GM23338 (cell line): ENCODE measurements around the gene TSC22D2. TPM values are rescaled to one million over a fixed set of nuclear protein-coding genes. Genes with fewer than 3 reads are reported as not detected.

Source experiments
- ATAC-seq: fragments of 200-7000 bp; cut with Tn5 transposase; 3 replicates; pipeline ENCODE4 v1.9.1; 2020
- DNase-seq: peaks from one replicate; pipeline ENCODE4 v3.0.0-alpha.2; 2015; ENCODE audit warnings: low spot score
- H2AFZ ChIP-seq: fragments of 200-600 bp; sonication (generic); 2 replicates; pipeline ENCODE4 v1.8.0; 2016; ENCODE audit warnings: antibody characterized with exemption, mild to moderate bottlenecking, moderate library complexity
- H3F3A ChIP-seq: fragments of 200-600 bp; sonication (generic); replicated peaks from 2 replicates; pipeline ENCODE4 v1.8.0; 2017; ENCODE audit warnings: antibody characterized with exemption, mixed run types, low read depth
- H3K27ac ChIP-seq: fragments of 200-600 bp; sonication (generic); 2 replicates; pipeline ENCODE4 v1.6.1; 2016; ENCODE audit warnings: low read depth
- H3K27me3 ChIP-seq: fragments of 200-600 bp; sonication (generic); 2 replicates; pipeline ENCODE4 v1.8.0; 2016; ENCODE audit warnings: mild to moderate bottlenecking, mixed run types, moderate library complexity; ENCODE audit not compliant: insufficient read depth
- H3K36me3 ChIP-seq: fragments of 200-600 bp; sonication (generic); 2 replicates; pipeline ENCODE4 v1.8.0; 2016; ENCODE audit warnings: mild to moderate bottlenecking; ENCODE audit not compliant: insufficient read depth
- H3K4me1 ChIP-seq: fragments of 200-600 bp; sonication (generic); 2 replicates; pipeline ENCODE4 v1.8.0; 2016; ENCODE audit warnings: mild to moderate bottlenecking, moderate library complexity; ENCODE audit not compliant: insufficient read depth
- H3K4me2 ChIP-seq: fragments of 200-600 bp; sonication (generic); 2 replicates; pipeline ENCODE4 v1.7.1; 2017; ENCODE audit warnings: mixed run types
- H3K4me3 ChIP-seq: fragments of 200-600 bp; sonication (generic); 2 replicates; pipeline ENCODE4 v1.6.1; 2016; ENCODE audit warnings: mixed run types
- H3K79me2 ChIP-seq: fragments of 200-600 bp; sonication (generic); replicated peaks from 2 replicates; pipeline ENCODE4 v1.8.0; 2017; ENCODE audit warnings: mild to moderate bottlenecking; ENCODE audit not compliant: insufficient read depth
- H3K9me2 ChIP-seq: fragments of 200-600 bp; sonication (generic); 2 replicates; pipeline ENCODE4 v1.8.0; 2017; ENCODE audit not compliant: insufficient read depth
- H4K20me1 ChIP-seq: fragments of 200-600 bp; sonication (generic); replicated peaks from 2 replicates; pipeline ENCODE4 v1.8.0; 2017; ENCODE audit warnings: mild to moderate bottlenecking; ENCODE audit not compliant: insufficient read depth
- H3K27ac Mint-ChIP-seq: 2 replicates; pipeline ENCODE4 v1.8.0; 2020; ENCODE audit warnings: inconsistent platforms, mild to moderate bottlenecking, moderate library complexity, mixed read lengths
- H3K27me3 Mint-ChIP-seq: 3 replicates; pipeline ENCODE4 v1.8.0; 2022; ENCODE audit warnings: low read depth, mild to moderate bottlenecking, moderate library complexity, mixed read lengths, inconsistent platforms; ENCODE audit not compliant: insufficient read depth, poor library complexity
- H3K36me3 Mint-ChIP-seq: 3 replicates; pipeline ENCODE4 v1.8.0; 2021; ENCODE audit warnings: low read depth, mild to moderate bottlenecking, inconsistent platforms, moderate library complexity, mixed read lengths
- H3K4me1 Mint-ChIP-seq: 3 replicates; pipeline ENCODE4 v1.8.0; 2020; ENCODE audit warnings: mild to moderate bottlenecking, inconsistent platforms, mixed read lengths
- H3K4me3 Mint-ChIP-seq: 3 replicates; pipeline ENCODE4 v1.8.0; 2021; ENCODE audit warnings: moderate library complexity, mild to moderate bottlenecking, inconsistent platforms, mixed read lengths
- H3K9me3 Mint-ChIP-seq: 3 replicates; pipeline ENCODE4 v1.8.0; 2020; ENCODE audit warnings: moderate library complexity, mild to moderate bottlenecking, inconsistent platforms, mixed read lengths
- CREB1 ChIP-seq: fragments of 250-450 bp; sonication (Bioruptor Pico); IDR thresholded peaks from 2 replicates; pipeline ENCODE4 v1.5.0; 2020; ENCODE audit warnings: low read depth, mild to moderate bottlenecking, moderate library complexity
- ETS1 ChIP-seq: IDR thresholded peaks from 2 replicates; pipeline ENCODE4 v1.6.1; 2016; ENCODE audit warnings: antibody characterized with exemption
- EZH2 ChIP-seq: fragments of 200-600 bp; sonication (generic); IDR thresholded peaks from one replicate; pipeline ENCODE4 v1.8.0; 2017; ENCODE audit warnings: antibody characterized with exemption, mild to moderate bottlenecking, low read depth; ENCODE audit not compliant: unreplicated experiment
- EZH2phosphoT487 ChIP-seq: fragments of 200-600 bp; sonication (generic); IDR thresholded peaks from one replicate; pipeline ENCODE4 v1.8.1; 2018; ENCODE audit warnings: antibody characterized with exemption; ENCODE audit not compliant: unreplicated experiment
- JUNB ChIP-seq: IDR thresholded peaks from one replicate; pipeline ENCODE4 v1.6.1; 2016; ENCODE audit warnings: antibody characterized with exemption; ENCODE audit not compliant: unreplicated experiment
- NANOG ChIP-seq: IDR thresholded peaks from 2 replicates; pipeline ENCODE4 v1.6.1; 2016; ENCODE audit warnings: antibody characterized with exemption, borderline replicate concordance
- POLR2AphosphoS5 ChIP-seq: IDR thresholded peaks from 2 replicates; pipeline ENCODE4 v1.6.1; 2016; ENCODE audit warnings: antibody characterized with exemption, low read depth
- STAT1 ChIP-seq: IDR thresholded peaks from one replicate; pipeline ENCODE4 v1.6.1; 2016; ENCODE audit warnings: antibody characterized with exemption; ENCODE audit not compliant: unreplicated experiment
- ZNF114 ChIP-seq: fragments of 250-450 bp; sonication (Bioruptor Pico); IDR thresholded peaks from 2 replicates; pipeline ENCODE4 v1.5.0; 2020; ENCODE audit warnings: mild to moderate bottlenecking, moderate library complexity
- ZNF331 ChIP-seq: fragments of 250-450 bp; sonication (Bioruptor Pico); IDR thresholded peaks from 2 replicates; pipeline ENCODE4 v1.5.0; 2020; ENCODE audit warnings: low read depth, mild to moderate bottlenecking, moderate library complexity
- ZNF462 ChIP-seq: fragments of 250-450 bp; sonication (Bioruptor Pico); IDR thresholded peaks from 2 replicates; pipeline ENCODE4 v1.5.0; 2020; ENCODE audit warnings: mild to moderate bottlenecking, moderate library complexity
- polyA plus RNA-seq: library from polyadenylated mRNA; unstranded; fragments of >200 nt; fragmentation: Nextera tagmentation; extraction: Ambion mirVana; gene quantifications from 2 replicates; pipeline ENCODE4 v1.2.1, GENCODE V29; 2016
- total RNA-seq: library from RNA; depleted of rRNA; stranded (reverse); fragments of >200 nt; shearing (Covaris generic); gene quantifications from 2 replicates; pipeline ENCODE4 v1.2.3, GENCODE V29; 2014
- TF ChIP-seq, protein P1 (sequence below): IDR thresholded peaks from one replicate; pipeline ENCODE4 v1.6.1; 2018; ENCODE audit warnings: antibody characterized with exemption; ENCODE audit not compliant: unreplicated experiment
- TF ChIP-seq, protein P2 (sequence below), 2 experiments: fragments of 200-600 bp in 1 of 2; sonication (generic) in 1 of 2; conservative IDR thresholded peaks; 2 replicates each; pipeline versions ENCODE4 v1.5.1 to v1.6.1; 2016 to 2017; ENCODE audit warnings: antibody characterized with exemption in 2 of 2, low read depth in 2 of 2, mild to moderate bottlenecking in 2 of 2, moderate library complexity in 1 of 2

Gene TSC22D2
- total and polyA plus RNA-seq, 2 experiments from 2014 or later, result 18.6 to 34.2 TPM

DNA sequence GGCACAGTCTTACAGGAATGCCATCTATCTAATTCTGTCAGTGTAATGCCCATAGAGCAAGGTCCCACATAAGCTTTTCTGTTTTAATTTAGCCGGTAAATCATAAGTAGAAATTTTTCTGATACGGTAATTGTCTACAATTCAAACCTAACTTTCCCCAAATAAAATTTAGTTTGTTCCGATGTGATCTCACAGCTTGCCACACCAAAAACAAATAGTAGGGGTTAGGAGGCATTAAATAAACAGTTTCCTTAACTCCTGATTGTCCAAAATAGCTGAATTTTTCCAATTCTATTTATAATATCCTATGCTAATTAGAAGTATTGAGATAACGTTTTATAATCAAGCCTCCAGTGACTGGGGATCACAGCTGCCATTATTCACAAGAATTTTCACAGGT is 53.3 kb downstream of the TSC22D2 start:
- ATAC-seq, result no peak
- no peak overlapping the region for H3K4me3 ChIP-seq
- Mint-ChIP-seq H3K36me3 (peaks cover 5% of the 10 kb centered on the region; the same call in 1 of the 3 replicates), H3K9me3 (no peaks in the 10 kb centered on the region), H3K27me3 (no peaks in the 10 kb centered on the region), H3K27ac (no peak overlapping the region), H3K4me3 (no peak overlapping the region), H3K4me1 (peaks cover 10% of the 10 kb centered on the region; the same call in 2 of the 3 replicates)
- no peak overlapping the region for H2AFZ ChIP-seq
- H3K4me1 ChIP-seq, result peaks cover 9% of the 10 kb centered on the region; the same call in 1 of the 2 replicates
- no peak overlapping the region for H3K27ac ChIP-seq
- H3K27me3 ChIP-seq, result no peaks in the 10 kb centered on the region
- H3K9me2 ChIP-seq, result no peaks in the 10 kb centered on the region
- H3K36me3 ChIP-seq, result no peaks in the 10 kb centered on the region
- no peak overlapping the region for H3K4me2 ChIP-seq
- TF ChIP-seq, protein P1, sequence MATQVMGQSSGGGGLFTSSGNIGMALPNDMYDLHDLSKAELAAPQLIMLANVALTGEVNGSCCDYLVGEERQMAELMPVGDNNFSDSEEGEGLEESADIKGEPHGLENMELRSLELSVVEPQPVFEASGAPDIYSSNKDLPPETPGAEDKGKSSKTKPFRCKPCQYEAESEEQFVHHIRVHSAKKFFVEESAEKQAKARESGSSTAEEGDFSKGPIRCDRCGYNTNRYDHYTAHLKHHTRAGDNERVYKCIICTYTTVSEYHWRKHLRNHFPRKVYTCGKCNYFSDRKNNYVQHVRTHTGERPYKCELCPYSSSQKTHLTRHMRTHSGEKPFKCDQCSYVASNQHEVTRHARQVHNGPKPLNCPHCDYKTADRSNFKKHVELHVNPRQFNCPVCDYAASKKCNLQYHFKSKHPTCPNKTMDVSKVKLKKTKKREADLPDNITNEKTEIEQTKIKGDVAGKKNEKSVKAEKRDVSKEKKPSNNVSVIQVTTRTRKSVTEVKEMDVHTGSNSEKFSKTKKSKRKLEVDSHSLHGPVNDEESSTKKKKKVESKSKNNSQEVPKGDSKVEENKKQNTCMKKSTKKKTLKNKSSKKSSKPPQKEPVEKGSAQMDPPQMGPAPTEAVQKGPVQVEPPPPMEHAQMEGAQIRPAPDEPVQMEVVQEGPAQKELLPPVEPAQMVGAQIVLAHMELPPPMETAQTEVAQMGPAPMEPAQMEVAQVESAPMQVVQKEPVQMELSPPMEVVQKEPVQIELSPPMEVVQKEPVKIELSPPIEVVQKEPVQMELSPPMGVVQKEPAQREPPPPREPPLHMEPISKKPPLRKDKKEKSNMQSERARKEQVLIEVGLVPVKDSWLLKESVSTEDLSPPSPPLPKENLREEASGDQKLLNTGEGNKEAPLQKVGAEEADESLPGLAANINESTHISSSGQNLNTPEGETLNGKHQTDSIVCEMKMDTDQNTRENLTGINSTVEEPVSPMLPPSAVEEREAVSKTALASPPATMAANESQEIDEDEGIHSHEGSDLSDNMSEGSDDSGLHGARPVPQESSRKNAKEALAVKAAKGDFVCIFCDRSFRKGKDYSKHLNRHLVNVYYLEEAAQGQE, result no peak
- TF ChIP-seq NANOG (no peak), STAT1 (no peak), POLR2AphosphoS5 (no peak), ZNF331 (CRISPR knock-in tag) (no peak), CREB1 (CRISPR knock-in tag) (no peak), ZNF114 (no peak), ZNF462 (CRISPR knock-in tag) (no peak), ETS1 (no peak), EZH2 (no peak), JUNB (no peak), EZH2phosphoT487 (no peak)
- TF ChIP-seq, protein P2, sequence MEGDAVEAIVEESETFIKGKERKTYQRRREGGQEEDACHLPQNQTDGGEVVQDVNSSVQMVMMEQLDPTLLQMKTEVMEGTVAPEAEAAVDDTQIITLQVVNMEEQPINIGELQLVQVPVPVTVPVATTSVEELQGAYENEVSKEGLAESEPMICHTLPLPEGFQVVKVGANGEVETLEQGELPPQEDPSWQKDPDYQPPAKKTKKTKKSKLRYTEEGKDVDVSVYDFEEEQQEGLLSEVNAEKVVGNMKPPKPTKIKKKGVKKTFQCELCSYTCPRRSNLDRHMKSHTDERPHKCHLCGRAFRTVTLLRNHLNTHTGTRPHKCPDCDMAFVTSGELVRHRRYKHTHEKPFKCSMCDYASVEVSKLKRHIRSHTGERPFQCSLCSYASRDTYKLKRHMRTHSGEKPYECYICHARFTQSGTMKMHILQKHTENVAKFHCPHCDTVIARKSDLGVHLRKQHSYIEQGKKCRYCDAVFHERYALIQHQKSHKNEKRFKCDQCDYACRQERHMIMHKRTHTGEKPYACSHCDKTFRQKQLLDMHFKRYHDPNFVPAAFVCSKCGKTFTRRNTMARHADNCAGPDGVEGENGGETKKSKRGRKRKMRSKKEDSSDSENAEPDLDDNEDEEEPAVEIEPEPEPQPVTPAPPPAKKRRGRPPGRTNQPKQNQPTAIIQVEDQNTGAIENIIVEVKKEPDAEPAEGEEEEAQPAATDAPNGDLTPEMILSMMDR (conservative IDR thresholded peaks at IDR 0.05; ENCODE audit: low read depth in 2 of 2), result no peak
- H3K79me2 ChIP-seq, result no peaks in the 10 kb centered on the region
- no peaks in the 10 kb centered on the region for H3F3A ChIP-seq
- 0 out of 2 replicates have a peak, but pooled peaks cover 3% of the 10 kb centered on the region for H4K20me1 ChIP-seq
- no peak for DNase-seq
